Stimulated activated memory B cell treated with anti-CD40 and anti-IgM and Interleukin-4, amounts not matched to agents 10 μg/mL and 1 μg/mL and 100 μg/mL, for 72 hours (primary cell): ENCODE measurements around the gene OR2V2.
"Not testable (repeated sequence)": the region's sequence is repeated elsewhere in the genome, so short reads cannot be mapped to it uniquely, and the experiment has no call there.

Source experiments
- ATAC-seq: fragments of 150-1000 bp; cut with Tn5 transposase; 2 replicates; pipeline ENCODE4 v1.10.0; 2021
- H3K27ac Mint-ChIP-seq: one replicate; pipeline ENCODE4 v1.8.0; 2022; ENCODE audit warnings: mild to moderate bottlenecking, mixed read lengths
- H3K27me3 Mint-ChIP-seq: one replicate; pipeline ENCODE4 v1.8.0; 2022; ENCODE audit warnings: mixed read lengths
- H3K36me3 Mint-ChIP-seq: one replicate; pipeline ENCODE4 v1.8.0; 2022; ENCODE audit warnings: mixed read lengths
- H3K4me1 Mint-ChIP-seq: one replicate; pipeline ENCODE4 v1.8.0; 2022; ENCODE audit warnings: mixed read lengths
- H3K4me3 Mint-ChIP-seq: one replicate; pipeline ENCODE4 v1.8.0; 2022; ENCODE audit warnings: mild to moderate bottlenecking, moderate library complexity, mixed read lengths
- H3K9me3 Mint-ChIP-seq: one replicate; pipeline ENCODE4 v1.8.0; 2022; ENCODE audit warnings: mixed read lengths

The OR2V2 gene

GRCh38 chr5:181146927-181147636 lies at the start of gene OR2V2:
TSS of gene OR2V2 (plus strand) at chr5:181147586. CDS start at chr5:181154943, 7,357 bp downstream.
- H3K27me3 Mint-ChIP-seq = peaks cover 75% of the 10 kb centered on the region
- not testable (repeated sequence) for H3K9me3 Mint-ChIP-seq, H3K4me1 Mint-ChIP-seq, H3K27ac Mint-ChIP-seq, H3K36me3 Mint-ChIP-seq, H3K4me3 Mint-ChIP-seq, ATAC-seq

- H3K27ac Mint-ChIP-seq, H3K4me1 Mint-ChIP-seq, H3K9me3 Mint-ChIP-seq, H3K4me3 Mint-ChIP-seq, H3K36me3 Mint-ChIP-seq: not testable (repeated sequence)
- peaks cover 18% of the 10 kb centered on the region for H3K27me3 Mint-ChIP-seq
- ATAC-seq = peak; percentile 53
Measured at GRCh38 chr5:181097759-181098491, 49.5 kb upstream of the OR2V2 start.

- Mint-ChIP-seq H3K27me3 (peaks cover 28% of the 10 kb centered on the region), H3K9me3 (no peaks in the 10 kb centered on the region), H3K4me3 (no peak overlapping the region), H3K36me3 (peaks cover 1% of the 10 kb centered on the region), H3K27ac (no peak overlapping the region), H3K4me1 (peaks cover 2% of the 10 kb centered on the region)
- no peak for ATAC-seq
Measured at GRCh38 chr5:181098762-181099601, 48.4 kb upstream of the OR2V2 start.

- H3K27ac Mint-ChIP-seq = no peak overlapping the region
Measured at GRCh38 chr5:181099602-181100086, 47.7 kb upstream of the OR2V2 start.

GRCh38 chr5:181100121-181100875 lies 47.1 kb upstream of the OR2V2 start:
- H3K27ac Mint-ChIP-seq = no peak overlapping the region
- no peak overlapping the region for H3K4me3 Mint-ChIP-seq
- peaks cover 5% of the 10 kb centered on the region for H3K36me3 Mint-ChIP-seq
- peaks cover 2% of the 10 kb centered on the region for H3K9me3 Mint-ChIP-seq
- H3K4me1 Mint-ChIP-seq = peaks cover 11% of the 10 kb centered on the region
- ATAC-seq = no peak
- peaks cover 41% of the 10 kb centered on the region for H3K27me3 Mint-ChIP-seq

More at GRCh38 chr5:181099602-181100086, 47.7 kb upstream of the OR2V2 start:
- peaks cover 2% of the 10 kb centered on the region for H3K9me3 Mint-ChIP-seq
- peaks cover 34% of the 10 kb centered on the region for H3K27me3 Mint-ChIP-seq
- H3K36me3 Mint-ChIP-seq = peaks cover 5% of the 10 kb centered on the region
- no peak for ATAC-seq
- H3K4me1 Mint-ChIP-seq = peaks cover 9% of the 10 kb centered on the region
- no peak overlapping the region for H3K4me3 Mint-ChIP-seq

GRCh38 chr5:181101030-181101641 lies 46.2 kb upstream of the OR2V2 start:
- Mint-ChIP-seq H3K27me3 (peaks cover 49% of the 10 kb centered on the region), H3K4me1 (peaks cover 20% of the 10 kb centered on the region)
- not testable (repeated sequence) for H3K36me3 Mint-ChIP-seq, H3K9me3 Mint-ChIP-seq, H3K4me3 Mint-ChIP-seq, H3K27ac Mint-ChIP-seq
- peak; percentile 35 for ATAC-seq

- peaks cover 57% of the 10 kb centered on the region for H3K27me3 Mint-ChIP-seq
- not testable (repeated sequence) for H3K27ac Mint-ChIP-seq, H3K4me3 Mint-ChIP-seq, H3K9me3 Mint-ChIP-seq, H3K36me3 Mint-ChIP-seq, ATAC-seq
- peaks cover 20% of the 10 kb centered on the region for H3K4me1 Mint-ChIP-seq
Measured at GRCh38 chr5:181101930-181102674, 45.3 kb upstream of the OR2V2 start.

GRCh38 chr5:181104259-181104568 lies 43.2 kb upstream of the OR2V2 start:
- not testable (repeated sequence) for ATAC-seq

GRCh38 chr5:181104606-181105390 lies 42.6 kb upstream of the OR2V2 start:
- peaks cover 20% of the 10 kb centered on the region for H3K4me1 Mint-ChIP-seq
- not testable (repeated sequence) for H3K36me3 Mint-ChIP-seq, H3K4me3 Mint-ChIP-seq, ATAC-seq, H3K27ac Mint-ChIP-seq, H3K9me3 Mint-ChIP-seq
- peaks cover 74% of the 10 kb centered on the region for H3K27me3 Mint-ChIP-seq

More at GRCh38 chr5:181104259-181104568, 43.2 kb upstream of the OR2V2 start:
- H3K27ac Mint-ChIP-seq, H3K36me3 Mint-ChIP-seq, H3K9me3 Mint-ChIP-seq: not testable (repeated sequence)
- Mint-ChIP-seq H3K4me1 (peaks cover 20% of the 10 kb centered on the region), H3K27me3 (peaks cover 74% of the 10 kb centered on the region), H3K4me3 (peak overlapping the region; percentile 60)

- H3K27me3 Mint-ChIP-seq = peaks cover 74% of the 10 kb centered on the region
Measured at GRCh38 chr5:181105391-181106025, 41.9 kb upstream of the OR2V2 start.

GRCh38 chr5:181107699-181108098 lies 39.7 kb upstream of the OR2V2 start:
- Mint-ChIP-seq H3K4me3 (no peak overlapping the region), H3K9me3 (peaks cover 2% of the 10 kb centered on the region), H3K4me1 (peaks cover 20% of the 10 kb centered on the region), H3K36me3 (peaks cover 5% of the 10 kb centered on the region), H3K27ac (no peak overlapping the region), H3K27me3 (peaks cover 95% of the 10 kb centered on the region)
- no peak for ATAC-seq

More at GRCh38 chr5:181105391-181106025, 41.9 kb upstream of the OR2V2 start:
- no peak overlapping the region for H3K27ac Mint-ChIP-seq
- peaks cover 5% of the 10 kb centered on the region for H3K36me3 Mint-ChIP-seq
- H3K4me1 Mint-ChIP-seq = peaks cover 20% of the 10 kb centered on the region
- no peak overlapping the region for H3K4me3 Mint-ChIP-seq
- H3K9me3 Mint-ChIP-seq = peaks cover 2% of the 10 kb centered on the region
- peak; percentile 43 for ATAC-seq

GRCh38 chr5:181108578-181109165 lies 38.7 kb upstream of the OR2V2 start:
- no peak overlapping the region for H3K27ac Mint-ChIP-seq
- H3K4me1 Mint-ChIP-seq = peaks cover 20% of the 10 kb centered on the region
- peaks cover 91% of the 10 kb centered on the region for H3K27me3 Mint-ChIP-seq
- H3K9me3 Mint-ChIP-seq = peaks cover 2% of the 10 kb centered on the region
- no peak overlapping the region for H3K4me3 Mint-ChIP-seq
- peaks cover 5% of the 10 kb centered on the region for H3K36me3 Mint-ChIP-seq
- ATAC-seq = no peak
